Activated naive CD4-positive, alpha-beta T cell treated with anti-CD3 and anti-CD28 coated beads, Interleukin-2, amount 50 U/mL, for 24 hours (primary cell): ENCODE data around the gene TESMIN.

ENCODE experiments used
- H3K27ac Mint-ChIP-seq: one replicate; pipeline ENCODE4 v1.8.0; 2021; ENCODE audit warnings: mild to moderate bottlenecking, mixed read lengths
- H3K27me3 Mint-ChIP-seq: one replicate; pipeline ENCODE4 v1.8.0; 2021; ENCODE audit warnings: mixed read lengths
- H3K36me3 Mint-ChIP-seq: one replicate; pipeline ENCODE4 v1.8.0; 2021; ENCODE audit warnings: mixed read lengths
- H3K4me1 Mint-ChIP-seq: one replicate; pipeline ENCODE4 v1.8.0; 2021; ENCODE audit warnings: mixed read lengths
- H3K4me3 Mint-ChIP-seq: one replicate; pipeline ENCODE4 v1.8.0; 2021; ENCODE audit warnings: mild to moderate bottlenecking, mixed read lengths
- H3K9me3 Mint-ChIP-seq: one replicate; pipeline ENCODE4 v1.8.0; 2021; ENCODE audit warnings: mixed read lengths

Gene TESMIN

GRCh38 chr11:68748061-68748460 lies 3.3 kb downstream of the TESMIN start:
- no peak overlapping the region for H3K27ac Mint-ChIP-seq
- H3K36me3 Mint-ChIP-seq: peaks cover 4% of the 10 kb centered on the region
- no peaks in the 10 kb centered on the region for H3K9me3 Mint-ChIP-seq
- H3K27me3 Mint-ChIP-seq: no peaks in the 10 kb centered on the region
- no peak overlapping the region for H3K4me3 Mint-ChIP-seq
- H3K4me1 Mint-ChIP-seq: peaks cover 17% of the 10 kb centered on the region

- Mint-ChIP-seq H3K4me1 (no peaks in the 10 kb centered on the region), H3K27me3 (no peaks in the 10 kb centered on the region), H3K27ac (no peak overlapping the region), H3K36me3 (peaks cover 8% of the 10 kb centered on the region), H3K9me3 (no peaks in the 10 kb centered on the region), H3K4me3 (no peak overlapping the region)
These were observed 7.8 kb downstream of the TESMIN start for GRCh38 chr11:68743539-68743938.

- Mint-ChIP-seq H3K36me3 (peaks cover 8% of the 10 kb centered on the region), H3K4me3 (no peak overlapping the region), H3K9me3 (no peaks in the 10 kb centered on the region), H3K27ac (peak overlapping the region; percentile 2), H3K4me1 (no peaks in the 10 kb centered on the region), H3K27me3 (no peaks in the 10 kb centered on the region)
These were observed 9.9 kb downstream of the TESMIN start for GRCh38 chr11:68741463-68741862.

GRCh38 chr11:68735646-68736045 lies 15.7 kb downstream of the TESMIN start:
- H3K27me3 Mint-ChIP-seq: no peaks in the 10 kb centered on the region
- no peak overlapping the region for H3K4me3 Mint-ChIP-seq
- H3K9me3 Mint-ChIP-seq: no peaks in the 10 kb centered on the region
- H3K4me1 Mint-ChIP-seq: no peaks in the 10 kb centered on the region
- H3K36me3 Mint-ChIP-seq: no peaks in the 10 kb centered on the region
- H3K27ac Mint-ChIP-seq: no peak overlapping the region

- no peaks in the 10 kb centered on the region for H3K9me3 Mint-ChIP-seq
- H3K4me3 Mint-ChIP-seq: no peak overlapping the region
- no peak overlapping the region for H3K27ac Mint-ChIP-seq
- H3K4me1 Mint-ChIP-seq: no peaks in the 10 kb centered on the region
- H3K36me3 Mint-ChIP-seq: no peaks in the 10 kb centered on the region
- H3K27me3 Mint-ChIP-seq: no peaks in the 10 kb centered on the region
These were observed 16.2 kb downstream of the TESMIN start for GRCh38 chr11:68735125-68735524.

- Mint-ChIP-seq H3K27ac (no peak overlapping the region), H3K9me3 (no peaks in the 10 kb centered on the region), H3K4me1 (no peaks in the 10 kb centered on the region), H3K4me3 (no peak overlapping the region), H3K27me3 (no peaks in the 10 kb centered on the region), H3K36me3 (no peaks in the 10 kb centered on the region)
These were observed 17.2 kb downstream of the TESMIN start for GRCh38 chr11:68734111-68734510.

GRCh38 chr11:68727783-68728182 lies 23.5 kb downstream of the TESMIN start:
- no peaks in the 10 kb centered on the region for H3K27me3 Mint-ChIP-seq
- H3K4me1 Mint-ChIP-seq: no peaks in the 10 kb centered on the region
- no peak overlapping the region for H3K4me3 Mint-ChIP-seq
- no peaks in the 10 kb centered on the region for H3K9me3 Mint-ChIP-seq
- H3K36me3 Mint-ChIP-seq: no peaks in the 10 kb centered on the region
- H3K27ac Mint-ChIP-seq: no peak overlapping the region

GRCh38 chr11:68724293-68724692 lies 27.0 kb downstream of the TESMIN start:
- H3K27ac Mint-ChIP-seq: no peak overlapping the region

GRCh38 chr11:68722143-68722542 lies 29.2 kb downstream of the TESMIN start:
- Mint-ChIP-seq H3K4me3 (no peak overlapping the region), H3K27ac (no peak overlapping the region), H3K36me3 (peaks cover 29% of the 10 kb centered on the region), H3K9me3 (peaks cover 15% of the 10 kb centered on the region), H3K4me1 (no peaks in the 10 kb centered on the region), H3K27me3 (no peaks in the 10 kb centered on the region)

More at GRCh38 chr11:68724293-68724692, 27.0 kb downstream of the TESMIN start:
- H3K36me3 Mint-ChIP-seq: peaks cover 20% of the 10 kb centered on the region
- no peak overlapping the region for H3K4me3 Mint-ChIP-seq
- no peaks in the 10 kb centered on the region for H3K27me3 Mint-ChIP-seq
- H3K9me3 Mint-ChIP-seq: peaks cover 13% of the 10 kb centered on the region
- H3K4me1 Mint-ChIP-seq: no peaks in the 10 kb centered on the region

GRCh38 chr11:68721075-68721474 lies 30.2 kb downstream of the TESMIN start:
- no peaks in the 10 kb centered on the region for H3K4me1 Mint-ChIP-seq
- peaks cover 29% of the 10 kb centered on the region for H3K36me3 Mint-ChIP-seq

GRCh38 chr11:68715456-68716122 lies 35.7 kb downstream of the TESMIN start:
- Mint-ChIP-seq H3K27ac (no peak overlapping the region), H3K27me3 (no peaks in the 10 kb centered on the region), H3K36me3 (peaks cover 21% of the 10 kb centered on the region), H3K9me3 (peaks cover 15% of the 10 kb centered on the region), H3K4me1 (no peaks in the 10 kb centered on the region), H3K4me3 (no peak overlapping the region)

More at GRCh38 chr11:68721075-68721474, 30.2 kb downstream of the TESMIN start:
- Mint-ChIP-seq H3K9me3 (peaks cover 15% of the 10 kb centered on the region), H3K27ac (no peak overlapping the region), H3K4me3 (no peak overlapping the region), H3K27me3 (no peaks in the 10 kb centered on the region)

GRCh38 chr11:68714060-68714856 lies 37.1 kb downstream of the TESMIN start:
- Mint-ChIP-seq H3K9me3 (peaks cover 2% of the 10 kb centered on the region), H3K27ac (no peak overlapping the region), H3K27me3 (no peaks in the 10 kb centered on the region), H3K36me3 (peaks cover 9% of the 10 kb centered on the region), H3K4me1 (no peaks in the 10 kb centered on the region), H3K4me3 (no peak overlapping the region)

- Mint-ChIP-seq H3K9me3 (no peaks in the 10 kb centered on the region), H3K4me1 (no peaks in the 10 kb centered on the region), H3K36me3 (no peaks in the 10 kb centered on the region), H3K27ac (no peak overlapping the region), H3K27me3 (no peaks in the 10 kb centered on the region), H3K4me3 (no peak overlapping the region)
These were observed 40.2 kb downstream of the TESMIN start for GRCh38 chr11:68711114-68711513.

- Mint-ChIP-seq H3K4me1 (no peaks in the 10 kb centered on the region), H3K9me3 (no peaks in the 10 kb centered on the region), H3K27ac (no peak overlapping the region), H3K4me3 (no peak overlapping the region), H3K36me3 (no peaks in the 10 kb centered on the region), H3K27me3 (no peaks in the 10 kb centered on the region)
These were observed 40.9 kb downstream of the TESMIN start for GRCh38 chr11:68710409-68710808.

GRCh38 chr11:68709062-68709461 lies 42.3 kb downstream of the TESMIN start:
- no peak overlapping the region for H3K4me3 Mint-ChIP-seq
- no peaks in the 10 kb centered on the region for H3K27me3 Mint-ChIP-seq
- H3K4me1 Mint-ChIP-seq: no peaks in the 10 kb centered on the region
- H3K36me3 Mint-ChIP-seq: no peaks in the 10 kb centered on the region
- no peak overlapping the region for H3K27ac Mint-ChIP-seq
- H3K9me3 Mint-ChIP-seq: no peaks in the 10 kb centered on the region

GRCh38 chr11:68707527-68707926 lies 43.8 kb downstream of the TESMIN start:
- Mint-ChIP-seq H3K9me3 (no peaks in the 10 kb centered on the region), H3K4me3 (no peak overlapping the region), H3K27me3 (no peaks in the 10 kb centered on the region), H3K4me1 (no peaks in the 10 kb centered on the region), H3K27ac (no peak overlapping the region), H3K36me3 (no peaks in the 10 kb centered on the region)
